Hepatic stellate cell (primary cell): ENCODE measurements around the gene DAB2.
"Not testable (repeated sequence)": the region's sequence is repeated elsewhere in the genome, so short reads cannot be mapped to it uniquely, and the experiment has no call there.

Experiments used
- DNase-seq: peaks from one replicate; pipeline ENCODE4 v3.0.0; 2011; ENCODE audit warnings: low spot score

DAB2 gene

GRCh38 chr5:39340506-39340905 lies 84.3 kb downstream of the DAB2 start:
- no peak for DNase-seq

GRCh38 chr5:39337252-39337915 lies 87.4 kb downstream of the DAB2 start:
- no peak for DNase-seq

GRCh38 chr5:39334296-39334695 lies 90.5 kb downstream of the DAB2 start:
- not testable (repeated sequence) for DNase-seq

DNA sequence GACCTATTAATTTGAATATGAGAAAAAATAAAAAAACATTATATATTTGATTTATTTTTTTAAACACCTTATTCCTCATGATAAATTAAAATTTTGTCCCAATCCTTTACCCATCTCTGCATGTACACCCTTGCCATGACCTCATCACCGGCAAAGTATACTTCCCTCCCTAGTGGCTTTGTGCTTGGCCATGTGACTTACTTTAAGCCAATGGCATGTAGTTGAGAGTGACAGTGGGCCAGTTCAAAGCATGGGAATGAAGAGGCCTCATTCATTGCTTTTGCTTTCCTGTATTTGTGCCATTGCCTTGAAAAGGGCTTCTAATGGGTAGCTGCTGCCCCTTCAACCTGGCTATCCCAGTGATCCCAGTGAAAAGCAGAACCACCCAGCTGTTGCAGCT lies 91.7 kb downstream of the DAB2 start:
- DNase-seq = no peak

GRCh38 chr5:39331861-39332381 lies 92.9 kb downstream of the DAB2 start:
- DNase-seq = no peak

GRCh38 chr5:39328731-39329130 lies 96.0 kb downstream of the DAB2 start:
- no peak for DNase-seq

DNA sequence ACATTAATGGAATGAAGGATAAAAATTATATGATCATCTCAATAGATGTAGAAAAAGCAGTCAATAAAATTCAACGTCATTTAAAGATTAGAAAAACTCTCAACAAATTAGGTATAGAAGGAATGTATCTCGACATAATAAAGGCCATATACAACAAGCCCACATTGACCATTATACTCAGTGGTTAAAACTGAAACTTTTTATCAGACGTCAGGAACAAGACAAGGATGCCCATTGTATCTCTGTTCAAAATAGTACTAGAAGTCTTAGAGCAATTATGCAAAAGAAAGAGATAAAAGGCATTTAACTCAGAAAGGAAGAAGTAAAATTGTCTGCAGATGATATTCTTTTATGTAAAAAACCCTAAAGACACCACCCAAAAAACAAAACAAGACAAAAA lies 101.2 kb downstream of the DAB2 start:
- DNase-seq = no peak
